ENCODE results near the gene RFPL3. TPM values are rescaled to one million over a fixed set of nuclear protein-coding genes. Genes with fewer than 3 reads are reported as not detected.

The RFPL3 gene
- total and polyA plus RNA-seq, 4 experiments from 2014 or later = not detected

DNA sequence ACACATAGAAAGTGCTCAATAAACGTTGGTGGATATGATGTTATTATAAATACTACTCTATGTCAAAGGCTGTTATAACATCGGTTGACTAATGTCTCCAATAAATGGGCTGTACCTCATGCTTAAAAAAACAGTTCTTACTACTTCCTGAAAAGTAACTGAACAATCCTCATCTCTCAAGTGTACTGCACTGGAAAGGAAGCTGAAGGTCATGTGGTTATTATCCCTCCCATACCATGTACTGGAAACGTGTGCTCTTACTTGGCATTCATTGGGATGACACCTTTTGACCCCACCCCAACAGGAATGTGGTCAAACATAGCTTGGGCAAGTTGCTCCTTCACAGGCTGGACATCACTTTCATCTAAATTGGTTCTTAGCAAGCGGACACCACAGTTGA lies 43.8 kb downstream of the RFPL3 start:
- no peaks in the 10 kb centered on the region for H3K27me3 Mint-ChIP-seq
- Histone ChIP-seq H3K4me3 (ENCODE audit: low read length in 2 of 2) (no peak overlapping the region), H3K27me3 (ENCODE audit: insufficient read depth, low read length) (no peaks in the 10 kb centered on the region), H3K27ac (ENCODE audit: low read depth, low read length) (no peak overlapping the region), H3K4me1 (ENCODE audit: insufficient read depth, low read length) (no peaks in the 10 kb centered on the region), H3K9me3 (ENCODE audit: control insufficient read depth in 1 of 2, low read length in 2 of 2) (no peaks in the 10 kb centered on the region), H3K36me3 (ENCODE audit: insufficient read depth, low read length) (peaks cover 62% of the 10 kb centered on the region)
- H3K9me3 Mint-ChIP-seq = no peaks in the 10 kb centered on the region
- intact Hi-C loops (cut with micrococcal nuclease) = no loop called here
- DNase-seq = no peak
- H3K36me3 Mint-ChIP-seq = peaks cover 49 to 70% of the 10 kb centered on the region in 2 donors
- peak overlapping the region in 2 of 7 donors; percentile 6 to 22 for H3K27ac Mint-ChIP-seq
- H3K4me1 Mint-ChIP-seq = peaks cover 0 to 7% (median 1%) of the 10 kb centered on the region in 4 donors
- CTCF ChIA-PET (ENCODE audit: partially characterized antibody) = no interaction called here
- POLR2A ChIA-PET (ENCODE audit: partially characterized antibody) = no interaction called here
- no peak overlapping the region for H3K4me3 Mint-ChIP-seq

DNA sequence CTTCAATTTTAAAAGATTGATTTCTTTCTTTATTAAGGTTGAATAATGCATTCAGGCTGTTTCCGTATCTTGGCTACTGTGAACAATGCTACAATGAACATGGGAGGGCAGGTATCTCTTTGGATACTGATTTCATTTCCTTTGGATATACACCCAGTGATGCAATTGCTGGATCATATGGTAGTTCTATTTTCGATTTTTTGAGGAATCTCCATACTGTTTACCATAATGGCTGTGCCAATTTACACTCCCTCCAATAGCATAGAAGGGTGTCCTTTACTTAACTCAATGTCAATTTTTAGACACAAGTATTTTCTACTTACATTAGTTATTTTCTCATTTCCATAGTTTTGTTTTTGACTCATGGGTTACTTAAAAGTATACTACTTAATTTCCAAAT lies 46.4 kb downstream of the RFPL3 start:
- Histone ChIP-seq H3K4me1 (ENCODE audit: insufficient read depth, low read length) (peaks cover 8% of the 10 kb centered on the region), H3K27ac (ENCODE audit: low read depth, low read length) (no peak overlapping the region), H3K4me3 (ENCODE audit: low read length in 2 of 2) (no peak overlapping the region), H3K36me3 (ENCODE audit: insufficient read depth, low read length) (peaks cover 71% of the 10 kb centered on the region), H3K9me3 (ENCODE audit: control insufficient read depth in 1 of 2, low read length in 2 of 2) (no peaks in the 10 kb centered on the region), H3K27me3 (ENCODE audit: insufficient read depth, low read length) (no peaks in the 10 kb centered on the region)
- Mint-ChIP-seq H3K4me1 (peaks cover 9 to 24% (median 12%) of the 10 kb centered on the region in 4 donors), H3K27ac (peak overlapping the region in 2 of 7 donors; percentile 1 to 55), H3K4me3 (no peak overlapping the region), H3K9me3 (no peaks in the 10 kb centered on the region), H3K36me3 (peaks cover 57 to 78% of the 10 kb centered on the region in 2 donors), H3K27me3 (no peaks in the 10 kb centered on the region)
- intact Hi-C loops (cut with micrococcal nuclease) = no loop called here
- ChIA-PET POLR2A (ENCODE audit: partially characterized antibody) (no interaction called here), CTCF (ENCODE audit: partially characterized antibody) (no interaction called here)
- no peak for DNase-seq

DNA sequence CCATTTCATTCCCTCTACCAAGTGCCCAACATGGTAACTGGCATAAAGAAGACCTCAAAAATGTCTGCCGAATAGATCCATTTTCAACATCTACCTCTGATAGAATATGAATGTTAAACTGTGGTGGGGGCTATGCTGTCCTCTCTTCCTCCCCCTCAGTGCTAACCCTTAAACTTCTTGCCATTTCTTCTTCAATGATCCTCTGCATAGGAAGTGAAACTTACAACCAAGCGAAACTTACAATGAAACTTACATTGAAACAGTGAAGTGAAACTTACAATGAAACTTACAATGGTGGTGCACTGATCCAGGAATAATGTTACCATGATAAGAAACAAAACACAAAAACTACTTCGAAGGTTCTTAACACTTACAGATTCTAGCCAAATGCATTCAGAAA lies 49.6 kb downstream of the RFPL3 start:
- Mint-ChIP-seq H3K4me1 (peaks cover 27 to 55% (median 34%) of the 10 kb centered on the region in 4 donors), H3K4me3 (no peak overlapping the region), H3K9me3 (no peaks in the 10 kb centered on the region), H3K27ac (peak overlapping the region in 1 of 7 donors; percentile 58), H3K27me3 (no peaks in the 10 kb centered on the region), H3K36me3 (peaks cover 39 to 70% of the 10 kb centered on the region in 2 donors)
- ChIA-PET CTCF (ENCODE audit: partially characterized antibody) (no interaction called here), POLR2A (ENCODE audit: partially characterized antibody) (no interaction called here)
- DNase-seq = no peak
- intact Hi-C loops (cut with micrococcal nuclease) = no loop called here
- Histone ChIP-seq H3K4me3 (ENCODE audit: low read length in 2 of 2) (no peak overlapping the region), H3K36me3 (ENCODE audit: insufficient read depth, low read length) (peaks cover 46% of the 10 kb centered on the region), H3K27ac (ENCODE audit: low read depth, low read length) (no peak overlapping the region), H3K9me3 (ENCODE audit: control insufficient read depth in 1 of 2, low read length in 2 of 2) (no peaks in the 10 kb centered on the region), H3K27me3 (ENCODE audit: insufficient read depth, low read length) (no peaks in the 10 kb centered on the region), H3K4me1 (ENCODE audit: insufficient read depth, low read length) (peaks cover 33% of the 10 kb centered on the region)

DNA sequence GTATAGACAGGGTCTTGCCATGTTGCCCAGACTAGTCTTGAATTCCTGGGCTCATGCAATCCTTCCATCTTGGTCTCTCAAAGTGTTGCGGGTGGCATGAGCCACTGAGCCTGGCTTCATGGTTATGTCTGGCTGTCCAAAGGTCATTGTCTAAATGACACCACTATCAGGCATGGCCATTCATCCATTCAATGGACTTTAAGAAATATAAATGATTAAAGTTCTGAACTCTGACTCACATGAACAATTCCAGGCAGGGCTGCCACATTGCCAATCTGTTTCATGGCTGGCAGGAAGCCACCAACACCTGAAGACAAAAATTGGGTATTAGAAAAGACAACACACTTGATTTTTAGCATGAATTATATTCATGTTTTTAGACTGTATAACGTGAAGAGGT lies 50.3 kb downstream of the RFPL3 start:
- Mint-ChIP-seq H3K27ac (no peak overlapping the region), H3K27me3 (no peaks in the 10 kb centered on the region), H3K36me3 (peaks cover 39 to 69% of the 10 kb centered on the region in 2 donors), H3K4me3 (no peak overlapping the region), H3K4me1 (peaks cover 32 to 61% (median 40%) of the 10 kb centered on the region in 4 donors), H3K9me3 (no peaks in the 10 kb centered on the region)
- peaks cover 46% of the 10 kb centered on the region for H3K36me3 ChIP-seq (ENCODE audit: insufficient read depth, low read length)
- DNase-seq = no peak
- no peak overlapping the region for H3K4me3 ChIP-seq (ENCODE audit: low read length in 2 of 2)
- H3K4me1 ChIP-seq (ENCODE audit: insufficient read depth, low read length) = peaks cover 39% of the 10 kb centered on the region
- no peaks in the 10 kb centered on the region for H3K9me3 ChIP-seq (ENCODE audit: control insufficient read depth in 1 of 2, low read length in 2 of 2)
- intact Hi-C loops (cut with micrococcal nuclease) = no loop called here
- ChIA-PET CTCF (ENCODE audit: partially characterized antibody) (no interaction called here), POLR2A (ENCODE audit: partially characterized antibody) (no interaction called here)
- no peak overlapping the region for H3K27ac ChIP-seq (ENCODE audit: low read depth, low read length)
- H3K27me3 ChIP-seq (ENCODE audit: insufficient read depth, low read length) = no peaks in the 10 kb centered on the region

DNA sequence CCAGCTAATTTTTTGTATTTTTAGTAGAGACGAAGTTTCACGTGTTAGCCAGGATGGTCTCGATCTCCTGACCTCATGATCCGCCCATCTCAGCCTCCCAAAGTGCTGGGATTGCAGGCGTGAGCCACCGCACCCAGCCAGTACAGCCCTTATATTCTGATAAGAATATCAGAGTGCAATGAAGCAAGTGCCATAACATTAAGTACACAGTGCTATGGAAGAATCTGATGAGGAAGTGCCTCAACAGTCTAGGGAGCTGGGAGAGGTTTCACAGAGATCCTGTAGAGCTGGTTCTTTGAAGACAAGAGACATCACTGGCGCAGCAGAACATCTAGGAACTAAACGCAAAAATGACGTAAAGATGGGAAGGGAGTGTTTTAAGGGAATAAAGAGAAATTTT lies 52.3 kb downstream of the RFPL3 start:
- H3K36me3 Mint-ChIP-seq = peaks cover 31 to 56% of the 10 kb centered on the region in 2 donors
- intact Hi-C loops (cut with micrococcal nuclease) = no loop called here
- H3K27me3 ChIP-seq (ENCODE audit: insufficient read depth, low read length) = no peaks in the 10 kb centered on the region
- peaks cover 39% of the 10 kb centered on the region for H3K4me1 ChIP-seq (ENCODE audit: insufficient read depth, low read length)
- no peak for DNase-seq
- H3K9me3 Mint-ChIP-seq = no peaks in the 10 kb centered on the region
- H3K4me3 ChIP-seq (ENCODE audit: low read length in 2 of 2) = no peak overlapping the region
- no peak overlapping the region for H3K27ac ChIP-seq (ENCODE audit: low read depth, low read length)
- H3K4me3 Mint-ChIP-seq = peak overlapping the region; percentile 38 to 100 (median 98)
- peak overlapping the region in 3 of 7 donors; percentile 23 to 98 (median 97) for H3K27ac Mint-ChIP-seq
- peaks cover 40% of the 10 kb centered on the region for H3K36me3 ChIP-seq (ENCODE audit: insufficient read depth, low read length)
- POLR2A ChIA-PET (ENCODE audit: partially characterized antibody) = interaction anchor here (0.8 kb wide), 1 partner anchor 65 kb away, joined by 4 read pairs; the partner anchor contains the start of gene FBXO7
- peaks cover 32 to 63% (median 43%) of the 10 kb centered on the region in 4 donors for H3K4me1 Mint-ChIP-seq
- CTCF ChIA-PET (ENCODE audit: partially characterized antibody) = interaction anchor here (1.7 to 3.4 kb wide), 2 partner anchors 18 to 64 kb away, joined by 3 to 21 read pairs; partner anchors contain the start of gene FBXO7
- no peaks in the 10 kb centered on the region for H3K27me3 Mint-ChIP-seq
- no peaks in the 10 kb centered on the region for H3K9me3 ChIP-seq (ENCODE audit: control insufficient read depth in 1 of 2, low read length in 2 of 2)

DNA sequence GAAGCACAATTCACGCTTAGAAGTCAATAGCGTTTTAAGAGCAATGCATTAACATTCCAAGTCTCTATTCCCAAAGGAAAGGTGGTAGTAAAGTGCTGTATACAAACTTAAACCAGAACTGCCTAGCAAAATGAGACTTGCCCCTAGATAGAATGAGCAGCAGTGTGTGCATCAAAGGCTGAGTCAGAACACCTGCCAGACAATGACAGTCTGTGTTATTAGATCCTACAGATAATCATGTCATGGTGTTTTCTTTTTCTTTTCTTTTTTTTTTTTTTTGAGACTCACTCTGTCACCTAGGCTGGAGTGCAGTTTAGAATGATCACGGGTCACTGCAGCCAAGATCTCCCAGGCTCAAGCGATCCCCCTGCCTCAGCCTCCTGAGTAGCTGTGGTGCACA lies 52.8 kb downstream of the RFPL3 start:
- ChIA-PET CTCF (ENCODE audit: partially characterized antibody) (interaction anchor here (1.7 to 3.4 kb wide), 2 partner anchors 19 to 64 kb away, joined by 3 to 21 read pairs; partner anchors contain the start of gene FBXO7), POLR2A (ENCODE audit: partially characterized antibody) (no interaction called here)
- H3K4me1 ChIP-seq (ENCODE audit: insufficient read depth, low read length) = peaks cover 39% of the 10 kb centered on the region
- peaks cover 35% of the 10 kb centered on the region for H3K36me3 ChIP-seq (ENCODE audit: insufficient read depth, low read length)
- H3K9me3 ChIP-seq (ENCODE audit: control insufficient read depth in 1 of 2, low read length in 2 of 2) = no peaks in the 10 kb centered on the region
- Mint-ChIP-seq H3K27ac (peak overlapping the region in 3 of 7 donors; percentile 23 to 98 (median 97)), H3K4me3 (peak overlapping the region; percentile 95 to 100 (median 98)), H3K4me1 (peaks cover 32 to 60% (median 43%) of the 10 kb centered on the region in 4 donors), H3K27me3 (no peaks in the 10 kb centered on the region), H3K36me3 (peaks cover 30 to 51% of the 10 kb centered on the region in 2 donors), H3K9me3 (no peaks in the 10 kb centered on the region)
- peak overlapping the region in 1 of 2 donors; percentile 92 for H3K4me3 ChIP-seq (ENCODE audit: low read length in 2 of 2)
- peak in 1 of 5 donors; percentile 45 for DNase-seq
- H3K27ac ChIP-seq (ENCODE audit: low read depth, low read length) = no peak overlapping the region
- intact Hi-C loops (cut with micrococcal nuclease) = no loop called here
- H3K27me3 ChIP-seq (ENCODE audit: insufficient read depth, low read length) = no peaks in the 10 kb centered on the region
